Measurements from ENCODE around the gene SSH2. TPM values are rescaled to one million over a fixed set of nuclear protein-coding genes. Genes with fewer than 3 reads are reported as not detected.

SSH2 gene
- total RNA-seq, 1 donor from 2014 or later, result 42.8 TPM

GRCh38 chr17:29592850-29593551 is 337.0 kb downstream of the SSH2 start, which contains the start of gene ANKRD13B:
Gene ANKRD13B (plus strand): TSS chr17:29593132. CDS start chr17:29593622, 490 bp downstream.
- intact Hi-C loops (cut with micrococcal nuclease), result no loop called here
- peak; percentile 83 for DNase-seq
- H3K4me1 Mint-ChIP-seq, result peaks cover 31% of the 10 kb centered on the region
- H3K27me3 Mint-ChIP-seq, result no peaks in the 10 kb centered on the region
- H3K9me3 Mint-ChIP-seq, result no peaks in the 10 kb centered on the region
- peak within 1 kb of the TSS; percentile 86 for H3K27ac Mint-ChIP-seq
- peak within 1 kb of the TSS; percentile 92 for H3K4me3 Mint-ChIP-seq
- peaks cover 2% of the 10 kb centered on the region for H3K36me3 Mint-ChIP-seq (ENCODE audit: low read depth)

- H3K4me1 Mint-ChIP-seq, result peaks cover 39% of the 10 kb centered on the region
- H3K27me3 Mint-ChIP-seq, result no peaks in the 10 kb centered on the region
Measured at GRCh38 chr17:29591737-29592608, 338.1 kb downstream of the SSH2 start.

GRCh38 chr17:29591146-29591736 is 338.8 kb downstream of the SSH2 start:
- DNase-seq, result peak; percentile 75
- Mint-ChIP-seq H3K36me3 (ENCODE audit: low read depth) (peaks cover 2% of the 10 kb centered on the region), H3K4me3 (peak overlapping the region; percentile 92), H3K9me3 (no peaks in the 10 kb centered on the region), H3K4me1 (peaks cover 44% of the 10 kb centered on the region), H3K27me3 (no peaks in the 10 kb centered on the region), H3K27ac (peak overlapping the region; percentile 86)
- intact Hi-C loops (cut with micrococcal nuclease), result loop anchor here (1.0 kb wide), 3 partner anchors 11 to 201 kb away; partner anchors contain the start of gene TAOK1

More at GRCh38 chr17:29591737-29592608, 338.1 kb downstream of the SSH2 start:
- DNase-seq, result peak; percentile 95
- Mint-ChIP-seq H3K36me3 (ENCODE audit: low read depth) (peaks cover 2% of the 10 kb centered on the region), H3K27ac (peak overlapping the region; percentile 86), H3K9me3 (no peaks in the 10 kb centered on the region), H3K4me3 (peak overlapping the region; percentile 92)
- intact Hi-C loops (cut with micrococcal nuclease), result loop anchor here (1.0 kb wide), 3 partner anchors 12 to 202 kb away; partner anchors contain the start of gene TAOK1

GRCh38 chr17:29590411-29591145 is 339.4 kb downstream of the SSH2 start:
- peak overlapping the region; percentile 95 for H3K27ac Mint-ChIP-seq

GRCh38 chr17:29589524-29590410 is 340.3 kb downstream of the SSH2 start, which contains the start of gene GIT1:
Gene GIT1 (minus strand): TSS chr17:29589648. CDS start chr17:29589378, 270 bp downstream.
- Mint-ChIP-seq H3K4me1 (peaks cover 52% of the 10 kb centered on the region), H3K4me3 (peak within 1 kb of the TSS; percentile 92)

More at GRCh38 chr17:29590411-29591145, 339.4 kb downstream of the SSH2 start:
- H3K27me3 Mint-ChIP-seq, result no peaks in the 10 kb centered on the region
- intact Hi-C loops (cut with micrococcal nuclease), result loop anchor here (1.0 kb wide), 3 partner anchors 10 to 200 kb away; partner anchors contain the start of gene TAOK1
- DNase-seq, result no peak
- H3K9me3 Mint-ChIP-seq, result no peaks in the 10 kb centered on the region
- peak overlapping the region; percentile 92 for H3K4me3 Mint-ChIP-seq
- H3K36me3 Mint-ChIP-seq (ENCODE audit: low read depth), result peaks cover 2% of the 10 kb centered on the region
- peaks cover 46% of the 10 kb centered on the region for H3K4me1 Mint-ChIP-seq

GRCh38 chr17:29588562-29589411 is 341.2 kb downstream of the SSH2 start:
- H3K4me3 Mint-ChIP-seq, result peak overlapping the region; percentile 91
- no peaks in the 10 kb centered on the region for H3K27me3 Mint-ChIP-seq
- peaks cover 56% of the 10 kb centered on the region for H3K4me1 Mint-ChIP-seq
- no peaks in the 10 kb centered on the region for H3K9me3 Mint-ChIP-seq
- DNase-seq, result peak; percentile 84
- intact Hi-C loops (cut with micrococcal nuclease), result loop anchor here (1.0 kb wide), 1 partner anchor 20 kb away; the partner anchor contains the start of gene TP53I13
- H3K27ac Mint-ChIP-seq, result peak overlapping the region; percentile 89
- H3K36me3 Mint-ChIP-seq (ENCODE audit: low read depth), result peaks cover 2% of the 10 kb centered on the region

More at GRCh38 chr17:29589524-29590410, 340.3 kb downstream of the SSH2 start, which contains the start of gene GIT1:
- Mint-ChIP-seq H3K27ac (peak within 1 kb of the TSS; percentile 95), H3K9me3 (no peaks in the 10 kb centered on the region), H3K36me3 (ENCODE audit: low read depth) (peaks cover 2% of the 10 kb centered on the region), H3K27me3 (no peaks in the 10 kb centered on the region)
- DNase-seq, result peak; percentile 96
- intact Hi-C loops (cut with micrococcal nuclease), result loop anchor here (1.0 kb wide), 1 partner anchor 21 kb away; the partner anchor contains the start of gene TP53I13

GRCh38 chr17:29588017-29588561 is 341.9 kb downstream of the SSH2 start:
- Mint-ChIP-seq H3K4me1 (peaks cover 56% of the 10 kb centered on the region), H3K9me3 (no peaks in the 10 kb centered on the region), H3K4me3 (peak overlapping the region; percentile 91), H3K27ac (peak overlapping the region; percentile 89), H3K36me3 (ENCODE audit: low read depth) (peaks cover 8% of the 10 kb centered on the region), H3K27me3 (no peaks in the 10 kb centered on the region)
- intact Hi-C loops (cut with micrococcal nuclease), result no loop called here
- no peak for DNase-seq

GRCh38 chr17:29587591-29587990 is 342.4 kb downstream of the SSH2 start:
- intact Hi-C loops (cut with micrococcal nuclease), result no loop called here
- Mint-ChIP-seq H3K27ac (no peak overlapping the region), H3K4me3 (peak overlapping the region; percentile 91), H3K4me1 (peaks cover 56% of the 10 kb centered on the region), H3K36me3 (ENCODE audit: low read depth) (peaks cover 13% of the 10 kb centered on the region), H3K27me3 (no peaks in the 10 kb centered on the region), H3K9me3 (no peaks in the 10 kb centered on the region)
- DNase-seq, result no peak

GRCh38 chr17:29586676-29587469 is 343.2 kb downstream of the SSH2 start:
- no peak for DNase-seq
- H3K4me3 Mint-ChIP-seq, result peak overlapping the region; percentile 91
- no peaks in the 10 kb centered on the region for H3K9me3 Mint-ChIP-seq
- intact Hi-C loops (cut with micrococcal nuclease), result no loop called here
- H3K27me3 Mint-ChIP-seq, result no peaks in the 10 kb centered on the region
- H3K4me1 Mint-ChIP-seq, result peaks cover 51% of the 10 kb centered on the region
- H3K36me3 Mint-ChIP-seq (ENCODE audit: low read depth), result peaks cover 17% of the 10 kb centered on the region
- peak overlapping the region; percentile 32 for H3K27ac Mint-ChIP-seq

GRCh38 chr17:29585080-29585751 is 344.8 kb downstream of the SSH2 start:
- intact Hi-C loops (cut with micrococcal nuclease), result no loop called here
- peak; percentile 80 for DNase-seq
- Mint-ChIP-seq H3K9me3 (no peaks in the 10 kb centered on the region), H3K36me3 (ENCODE audit: low read depth) (peaks cover 21% of the 10 kb centered on the region), H3K27me3 (no peaks in the 10 kb centered on the region), H3K4me1 (peaks cover 42% of the 10 kb centered on the region), H3K27ac (peak overlapping the region; percentile 56), H3K4me3 (peak overlapping the region; percentile 51)
